GM21390 (cell line): Measurements from ENCODE around the gene SCNN1A.

Source experiments
- ATAC-seq: cut with Tn5 transposase; IDR thresholded peaks from one replicate; pipeline ENCODE4 v1.9.1; 2021; ENCODE audit not compliant: unreplicated experiment

The SCNN1A gene

DNA sequence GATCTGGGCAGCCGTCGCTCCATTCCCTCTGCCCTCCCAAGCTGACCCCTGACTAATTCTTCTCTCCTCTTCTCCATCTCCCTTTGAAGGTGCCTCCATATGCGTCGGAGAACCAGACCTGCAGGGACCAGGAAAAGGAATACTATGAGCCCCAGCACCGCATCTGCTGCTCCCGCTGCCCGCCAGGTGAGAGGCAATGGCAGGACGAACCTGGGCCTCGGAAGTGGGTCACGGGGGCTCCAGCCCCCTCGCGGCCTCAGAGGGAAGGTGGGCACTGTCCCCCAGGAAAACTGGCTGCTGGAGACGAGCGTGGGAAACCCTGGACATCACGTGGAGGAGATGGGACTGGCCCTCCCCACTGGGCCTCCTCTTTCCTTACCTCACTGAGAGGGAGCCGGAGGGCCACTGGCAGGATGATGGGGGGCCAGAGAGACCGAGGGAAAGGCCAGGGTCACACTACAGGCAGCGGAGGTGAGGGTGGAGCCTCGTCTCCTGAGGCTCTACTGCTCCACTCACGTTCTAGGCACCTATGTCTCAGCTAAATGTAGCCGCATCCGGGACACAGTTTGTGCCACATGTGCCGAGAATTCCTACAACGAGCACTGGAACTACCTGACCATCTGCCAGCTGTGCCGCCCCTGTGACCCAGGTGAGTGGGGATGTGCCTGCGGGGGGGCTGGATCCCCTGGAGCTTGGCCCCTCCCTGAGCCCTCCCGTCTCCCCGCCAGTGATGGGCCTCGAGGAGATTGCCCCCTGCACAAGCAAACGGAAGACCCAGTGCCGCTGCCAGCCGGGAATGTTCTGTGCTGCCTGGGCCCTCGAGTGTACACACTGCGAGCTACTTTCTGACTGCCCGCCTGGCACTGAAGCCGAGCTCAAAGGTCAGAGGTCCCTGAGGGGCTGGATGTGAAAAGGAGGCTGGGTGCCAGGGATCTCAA is 9.4 kb upstream of the SCNN1A start:
- no peak for ATAC-seq

DNA sequence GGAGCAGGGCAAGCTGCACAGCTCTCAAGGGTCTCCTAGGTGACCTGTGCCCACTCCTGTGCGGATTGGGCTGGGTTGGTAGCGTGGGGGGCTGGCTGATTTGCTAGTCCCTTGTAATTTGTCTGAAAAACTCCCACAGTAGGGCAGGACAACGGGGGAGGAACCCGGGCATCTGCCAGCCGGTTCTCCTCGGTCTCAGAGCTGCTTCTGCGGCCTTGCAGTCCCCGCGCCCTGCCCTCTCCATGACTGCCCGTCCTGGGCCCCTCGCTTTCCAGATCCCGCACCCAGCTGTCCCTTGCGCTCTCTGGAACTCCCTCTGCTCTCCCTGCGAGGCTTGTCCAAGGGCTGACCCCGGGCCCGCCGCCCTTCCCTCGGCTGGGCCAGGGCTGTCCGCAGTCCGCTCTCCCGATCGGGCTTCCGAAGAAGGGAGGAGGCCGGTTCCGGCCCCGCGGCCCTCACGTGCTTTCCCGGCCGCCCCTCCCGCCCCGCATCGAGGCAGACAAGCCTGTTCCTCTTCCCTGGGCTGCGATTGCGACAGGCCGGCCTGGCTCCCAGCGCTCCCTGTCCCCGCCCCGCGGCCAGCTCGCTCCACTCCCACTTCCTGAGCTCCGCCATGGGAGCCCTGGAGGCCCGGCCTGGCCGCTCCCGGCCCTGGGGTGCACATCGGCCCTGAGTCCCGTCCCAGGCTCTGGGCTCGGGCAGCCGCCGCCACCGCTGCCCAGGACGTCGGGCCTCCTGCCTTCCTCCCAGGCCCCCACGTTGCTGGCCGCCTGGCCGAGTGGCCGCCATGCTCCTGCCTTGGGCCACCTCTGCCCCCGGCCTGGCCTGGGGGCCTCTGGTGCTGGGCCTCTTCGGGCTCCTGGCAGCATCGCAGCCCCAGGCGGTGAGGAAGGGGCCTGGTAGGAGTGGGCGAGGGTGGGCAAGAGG is 8.5 kb upstream of the SCNN1A start, which contains the start of gene LTBR:
Gene LTBR (plus strand): TSS at position 591 of the 927 bp plus-strand sequence. CDS start 197 bp downstream, at position 788.
- no peak for ATAC-seq

DNA sequence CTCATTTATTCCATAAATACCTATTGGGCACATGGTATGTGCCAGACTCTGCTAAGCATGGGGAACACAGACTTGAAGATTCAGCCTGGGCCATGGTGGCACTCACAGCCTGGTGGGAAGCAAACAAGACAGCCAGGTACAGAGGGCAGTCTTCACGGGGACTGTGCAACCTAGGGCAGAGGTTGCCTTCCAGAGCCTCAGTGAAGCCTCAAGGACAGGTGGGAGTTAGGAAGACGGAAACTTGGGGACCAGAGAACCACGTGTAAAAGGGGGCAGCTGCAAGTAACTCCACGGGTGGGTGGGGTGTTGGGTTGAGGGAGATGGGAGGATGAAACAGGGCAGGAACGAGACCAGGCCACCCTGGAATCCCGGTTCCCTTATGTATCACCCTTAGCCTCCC is 7.6 kb upstream of the SCNN1A start:
- no peak for ATAC-seq

DNA sequence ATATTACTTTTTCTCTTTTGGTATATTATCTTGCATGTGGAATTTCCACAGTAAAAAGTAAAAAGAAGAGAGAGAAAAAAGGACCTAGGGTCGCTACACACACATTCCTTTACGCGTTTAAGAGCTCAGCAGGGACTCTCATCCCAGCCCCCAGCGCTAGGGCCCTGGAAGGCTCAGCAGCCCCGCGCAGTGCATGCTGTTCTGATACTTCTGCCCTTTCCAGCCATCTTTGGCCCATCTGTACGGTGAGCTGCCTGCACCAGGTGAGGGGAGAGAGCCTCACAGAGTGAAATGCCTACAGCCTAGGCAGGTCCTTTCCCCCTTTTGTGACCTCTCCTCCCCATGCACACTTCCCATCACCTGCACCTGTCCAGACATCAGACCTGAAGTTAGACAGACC is 7.0 kb upstream of the SCNN1A start:
- ATAC-seq: no peak

DNA sequence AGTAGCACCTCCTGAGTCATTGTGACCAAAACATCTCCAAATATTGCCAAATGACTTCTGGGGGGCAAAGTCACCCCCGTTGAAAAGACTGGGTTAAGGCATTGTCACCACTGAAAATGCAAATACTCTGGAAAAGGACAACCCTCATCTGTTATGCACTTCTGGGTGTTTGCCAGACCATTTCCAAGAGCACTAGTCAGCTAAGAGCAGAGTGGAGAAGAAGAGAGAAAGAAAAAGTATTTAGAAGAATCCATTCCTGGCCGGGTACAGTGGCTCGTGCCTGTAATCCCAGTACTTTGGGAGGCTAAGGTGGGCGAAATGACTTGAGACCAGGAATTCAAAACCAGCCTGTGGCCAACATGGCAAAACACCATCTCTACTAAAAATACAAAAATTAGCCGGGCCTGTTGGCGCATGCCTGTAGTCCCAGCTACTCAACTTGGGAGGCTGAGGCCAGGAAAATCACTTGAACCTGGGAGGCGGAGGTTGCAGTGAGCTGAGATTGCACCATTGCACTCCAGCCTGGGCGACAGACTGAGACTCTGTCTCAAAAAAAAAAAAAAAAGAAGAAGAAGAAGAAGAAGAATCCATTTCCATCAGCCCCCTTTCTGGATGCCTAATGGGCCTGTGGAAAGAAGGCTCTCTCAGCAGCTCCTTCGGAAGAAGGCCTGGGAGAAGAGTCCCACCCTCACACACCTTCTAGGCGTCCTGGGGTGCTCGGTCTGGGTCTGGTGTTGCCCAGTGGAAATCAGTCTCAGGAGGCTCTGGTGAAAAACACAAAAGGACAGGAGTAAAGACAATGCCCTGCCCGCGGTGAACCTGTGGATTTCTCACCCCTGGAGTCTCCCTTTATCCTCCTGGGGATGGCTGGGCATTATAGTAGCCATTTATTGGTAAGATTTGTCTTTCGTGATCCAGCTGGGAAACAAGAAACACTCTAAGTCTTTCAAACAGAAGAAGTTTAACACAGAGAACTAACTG is 5.1 kb upstream of the SCNN1A start:
- no peak for ATAC-seq

DNA sequence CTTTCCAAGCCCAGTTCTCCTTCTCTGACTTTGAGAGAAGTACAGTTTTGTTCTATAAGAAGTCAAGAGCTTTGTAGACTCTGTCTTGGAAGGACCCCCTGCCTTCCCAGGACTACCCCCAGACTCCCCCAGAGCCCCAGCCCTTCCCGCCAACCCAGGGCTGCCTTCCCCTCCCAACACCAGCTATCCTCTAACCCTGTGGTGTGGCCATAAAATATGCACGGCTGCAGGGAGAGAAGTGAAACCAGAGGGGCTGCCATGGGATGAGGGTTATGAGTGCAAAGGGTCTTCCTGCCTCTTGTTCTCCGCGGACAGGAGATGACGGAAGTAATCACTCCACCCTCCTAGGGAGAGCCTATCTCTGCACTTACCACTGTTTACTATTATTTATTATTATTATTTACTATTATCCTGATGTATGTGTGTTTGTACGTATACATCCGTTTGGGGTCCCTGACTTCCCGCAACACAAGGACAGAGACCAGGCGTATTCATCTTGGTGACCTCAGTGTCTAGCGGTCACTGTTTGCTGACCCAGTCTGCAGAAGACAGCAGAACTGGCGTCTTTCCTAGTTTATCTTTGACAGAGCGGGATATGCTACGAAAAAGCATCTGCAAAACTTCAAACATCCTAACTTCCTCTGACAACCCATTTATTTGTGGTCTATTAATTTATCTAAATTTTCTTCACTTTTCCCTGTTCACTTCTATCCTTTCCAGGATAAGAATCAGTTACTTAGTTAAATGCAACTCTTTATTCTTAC is 3.5 kb upstream of the SCNN1A start:
- no peak for ATAC-seq

DNA sequence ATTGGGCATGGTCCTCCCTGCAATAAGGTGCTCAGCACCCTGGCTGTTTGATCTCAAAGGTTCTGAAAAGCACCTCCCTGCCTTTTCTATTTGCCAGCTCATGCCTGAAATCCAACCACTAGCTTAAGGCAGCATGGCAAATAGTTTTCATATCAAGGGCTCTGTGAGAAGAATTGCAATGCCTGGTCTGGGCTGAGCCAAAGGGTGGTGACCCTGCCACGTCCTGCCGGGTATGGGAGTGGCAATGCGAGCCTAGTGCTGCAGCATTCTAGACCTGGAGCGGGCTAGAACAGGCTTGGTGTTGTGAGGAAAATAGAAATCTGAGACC is 2.3 kb upstream of the SCNN1A start:
- ATAC-seq: no peak

DNA sequence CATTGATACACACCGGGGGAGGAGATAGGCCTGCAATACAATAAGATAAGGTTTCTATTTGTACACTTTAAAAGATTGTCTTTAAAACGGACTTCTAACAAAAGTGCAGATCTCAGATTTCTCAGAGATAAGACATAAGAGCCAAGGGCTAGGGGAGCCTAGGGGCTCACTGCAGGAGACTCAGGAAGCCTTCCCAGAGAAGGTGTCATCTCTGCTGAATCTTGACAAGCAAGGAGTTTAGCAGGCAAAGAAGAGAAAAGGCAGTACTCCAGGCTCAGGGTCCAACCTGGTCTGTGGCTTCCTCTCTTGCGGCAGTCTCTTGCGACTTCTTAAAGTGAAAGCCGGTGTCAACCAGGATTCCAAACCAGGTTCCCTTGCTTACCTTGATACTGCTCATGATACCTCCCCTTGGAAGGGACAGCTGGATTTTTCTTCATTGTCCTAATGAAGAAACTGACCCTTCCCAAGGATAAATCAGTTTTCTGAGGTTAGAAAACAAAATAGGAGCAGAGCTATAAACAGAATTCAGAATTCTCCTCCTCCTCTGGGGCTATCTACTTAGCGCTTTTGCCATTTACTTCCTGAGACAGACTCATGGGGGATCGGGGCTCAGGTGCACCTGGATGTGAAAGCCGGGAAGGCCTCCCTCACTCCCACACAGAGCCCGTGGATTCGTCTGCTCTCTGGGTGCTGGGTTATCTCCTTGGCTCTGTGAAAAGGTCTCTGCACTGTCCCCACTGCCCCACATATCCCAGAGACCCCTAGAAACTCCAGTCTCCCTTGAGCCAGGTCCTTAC is 1.7 kb upstream of the SCNN1A start:
- no peak for ATAC-seq

DNA sequence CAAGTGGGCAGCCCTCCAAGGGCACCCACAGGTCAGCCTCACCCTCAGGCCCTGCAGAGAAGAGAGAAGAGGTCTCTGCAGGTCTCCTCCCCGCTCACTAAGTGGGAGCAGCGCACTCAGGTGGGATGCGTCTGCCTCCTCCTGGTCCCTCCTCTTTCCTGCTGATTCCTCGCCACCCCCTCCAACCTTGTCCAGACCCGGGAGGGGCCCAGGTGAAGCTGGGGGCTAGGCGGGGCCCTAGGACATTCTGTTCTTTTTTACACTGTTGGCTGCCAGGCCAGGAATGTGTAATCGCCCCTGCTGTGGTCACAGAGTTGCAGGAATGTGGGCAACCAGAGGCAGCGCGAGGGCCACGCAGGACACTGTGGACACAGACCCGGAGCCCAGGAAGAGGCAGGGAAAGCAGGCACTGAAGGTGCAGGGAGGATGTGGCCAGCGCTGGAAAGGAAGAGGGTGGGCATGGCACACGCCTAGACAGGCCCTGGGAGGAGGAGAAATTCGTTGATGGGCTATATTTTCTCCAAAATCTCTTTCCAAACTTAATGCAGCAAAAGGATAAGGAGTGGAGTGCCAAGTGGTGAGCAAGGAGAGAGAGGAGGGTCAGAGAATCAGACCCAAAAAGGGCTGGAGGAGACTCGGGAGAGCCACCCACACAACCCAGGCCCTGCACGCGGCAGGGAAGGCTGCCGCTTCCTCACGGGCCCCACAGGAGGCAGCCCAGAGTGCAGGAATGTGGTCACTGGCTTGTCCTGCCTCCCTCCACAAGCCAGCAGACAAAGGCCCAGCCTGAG is 911 bp upstream of the SCNN1A start:
- ATAC-seq: no peak

DNA sequence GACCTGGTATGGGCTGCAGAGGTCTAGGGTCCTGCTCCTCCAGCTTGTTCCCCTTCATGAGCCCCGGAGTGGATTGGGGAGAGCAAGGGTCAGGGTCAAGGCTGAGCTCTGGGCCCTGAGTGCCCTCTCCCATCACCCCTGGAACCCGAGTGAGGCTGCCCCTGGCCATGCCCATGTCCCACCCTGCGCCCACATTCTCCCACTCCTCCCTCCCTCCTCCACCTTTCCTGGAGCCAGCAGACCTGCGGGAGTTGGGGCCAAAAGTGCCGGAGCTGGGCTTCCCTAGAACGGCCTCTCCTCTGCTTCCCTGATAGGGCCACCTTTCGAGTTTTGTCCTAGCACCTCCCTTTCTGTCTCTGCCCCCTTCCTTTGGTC is 590 bp downstream of the SCNN1A start:
- ATAC-seq: no peak

DNA sequence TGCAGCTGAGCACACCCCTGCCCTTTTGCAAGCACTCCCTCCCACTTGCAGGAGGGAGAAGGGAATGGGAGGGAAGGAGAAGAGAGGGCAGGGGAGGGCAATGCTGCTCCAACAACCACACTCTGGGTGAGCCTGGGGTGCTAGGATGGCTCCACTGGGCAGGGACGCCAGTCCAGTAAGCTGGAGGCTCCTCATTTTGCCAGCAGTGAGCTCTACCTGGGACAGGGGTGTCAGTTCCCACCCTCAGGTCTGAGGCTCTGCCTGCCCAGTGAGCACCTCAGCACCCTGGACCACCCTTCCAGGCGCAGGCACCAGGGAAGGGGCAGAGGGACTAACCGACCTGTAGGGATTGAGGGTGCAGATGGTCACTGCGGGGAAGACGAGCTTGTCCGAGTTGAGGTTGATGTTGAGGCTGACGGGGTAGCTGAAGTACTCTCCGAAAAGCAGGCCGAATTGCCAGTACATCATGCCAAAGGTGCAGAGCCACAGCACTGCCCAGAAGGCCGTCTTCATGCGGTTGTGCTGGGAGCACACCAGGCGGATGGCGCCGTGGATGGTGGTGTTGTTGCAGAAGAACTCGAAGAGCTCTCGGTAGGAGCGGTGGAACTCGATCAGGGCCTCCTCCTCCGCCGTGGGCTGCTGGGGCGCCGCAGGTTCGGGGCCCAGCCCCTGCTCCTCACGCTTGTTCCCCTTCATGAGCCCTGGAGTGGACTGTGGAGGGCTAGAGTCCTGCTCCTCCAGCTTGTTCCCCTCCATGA is 1.2 kb downstream of the SCNN1A start:
- no peak for ATAC-seq

DNA sequence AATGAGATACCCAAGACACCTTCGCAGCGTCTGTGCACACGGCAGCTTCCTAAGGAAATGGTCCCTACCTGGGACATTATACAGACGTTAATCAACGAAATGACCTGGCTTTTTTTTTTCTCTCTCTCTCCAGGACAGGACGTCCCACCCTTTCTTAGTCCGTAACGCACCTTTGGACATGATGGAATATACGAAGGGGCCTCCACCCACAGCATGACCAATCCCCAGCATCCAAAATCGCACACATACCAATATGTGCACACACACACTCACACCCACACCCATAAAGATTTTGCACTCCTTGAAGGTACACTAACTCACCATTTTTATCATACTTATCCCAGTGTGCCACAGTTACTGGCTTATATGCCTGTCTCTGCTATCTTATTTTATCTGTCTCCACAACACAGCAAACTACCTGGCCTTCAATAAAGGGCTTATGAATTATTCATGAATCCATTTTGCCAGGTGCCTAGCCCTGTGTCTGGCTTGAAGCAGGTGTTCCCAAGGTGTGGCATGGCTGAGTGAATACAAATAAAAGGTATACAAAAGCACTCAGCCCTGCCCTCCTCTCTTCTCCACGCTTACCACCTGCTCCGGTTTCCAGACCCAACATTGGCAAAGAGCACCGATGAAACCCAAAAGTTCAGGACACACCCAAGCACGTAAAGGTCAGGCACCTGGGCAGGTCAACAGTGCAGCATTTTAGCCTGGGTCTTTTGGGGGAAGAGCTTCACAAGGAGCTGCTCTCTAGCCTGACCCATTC is 2.2 kb downstream of the SCNN1A start:
- ATAC-seq: no peak

DNA sequence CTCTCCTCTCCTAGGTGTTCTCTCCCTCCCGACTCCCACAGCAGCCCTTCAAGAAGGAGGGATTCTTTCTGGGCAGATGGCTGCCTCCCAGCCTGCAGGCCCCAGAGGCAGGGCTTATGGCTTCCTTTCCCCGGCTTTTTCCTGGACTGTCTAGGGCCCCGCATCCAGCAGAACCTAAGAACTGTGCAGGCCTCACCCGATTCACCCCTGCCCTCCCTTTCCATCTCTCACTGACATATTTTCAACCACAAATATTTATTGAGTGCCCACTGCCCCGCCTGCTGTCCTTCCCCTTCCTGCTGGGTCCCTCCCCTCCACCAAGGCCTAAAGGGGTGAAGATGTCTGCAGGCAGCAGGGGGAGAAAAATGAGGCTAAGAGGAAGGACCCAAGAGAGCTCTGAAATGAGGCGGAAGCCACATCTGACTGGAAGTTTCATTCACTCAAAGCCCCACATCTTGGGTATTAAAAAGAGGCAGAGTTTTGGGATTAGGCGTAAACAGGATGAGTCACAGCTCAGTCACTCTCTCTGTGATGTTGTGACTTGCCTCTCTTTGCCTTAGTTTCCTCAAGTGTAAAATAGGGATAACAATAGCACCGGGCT is 2.9 kb downstream of the SCNN1A start:
- no peak for ATAC-seq

DNA sequence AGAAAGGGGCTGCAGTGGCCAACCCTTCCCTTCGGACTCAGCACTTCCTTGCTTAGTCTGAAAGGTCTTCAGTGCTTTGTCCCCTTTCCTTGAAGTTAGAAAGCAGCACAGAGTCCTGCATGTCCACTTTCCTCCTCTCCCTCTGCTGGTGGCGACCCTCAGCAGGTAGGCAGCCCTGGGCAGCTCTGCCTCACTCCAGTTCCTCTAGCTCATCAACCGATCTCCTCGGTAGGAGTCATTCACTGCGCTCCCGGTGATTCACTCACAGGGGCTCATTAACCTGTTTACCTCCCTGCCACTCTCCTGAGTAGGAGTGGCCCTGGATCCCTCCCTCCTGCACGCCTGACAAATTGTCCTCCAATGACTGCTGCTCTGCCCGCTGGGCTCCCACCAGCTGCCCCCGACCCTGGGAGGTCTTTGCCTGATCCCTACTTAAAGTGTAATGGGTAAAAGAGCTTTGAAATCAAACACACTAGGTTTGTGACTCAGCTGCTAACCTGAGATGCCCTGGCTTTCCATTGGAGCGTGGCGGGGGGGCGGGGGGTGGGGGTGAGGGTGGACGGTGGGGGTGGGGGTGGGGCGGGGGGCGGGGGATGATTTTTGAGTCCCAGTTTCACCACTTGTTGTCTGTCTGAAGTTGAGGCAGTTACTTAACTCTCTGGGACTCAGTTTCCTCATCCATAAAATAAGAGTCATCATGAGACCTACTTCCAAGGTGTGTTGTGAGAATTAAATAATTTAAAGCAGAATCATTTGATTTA is 4.2 kb downstream of the SCNN1A start:
- ATAC-seq: no peak

DNA sequence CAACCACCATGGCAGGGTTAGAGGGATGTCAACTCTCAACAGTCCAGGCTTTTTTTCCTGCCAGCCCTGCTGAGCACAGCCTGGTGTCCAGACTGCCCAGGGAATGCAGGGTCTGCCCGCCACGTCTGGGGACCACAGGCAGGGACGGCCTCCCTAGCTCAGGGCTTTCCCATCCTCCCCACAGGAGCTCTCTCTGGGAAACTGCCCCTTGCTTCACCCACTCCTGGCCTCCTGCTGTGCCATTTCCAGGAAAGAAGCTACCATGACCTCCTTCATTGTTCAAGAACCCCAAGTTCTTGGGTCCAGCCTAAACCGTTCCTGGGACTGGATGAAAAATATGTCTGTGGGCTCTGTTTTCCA is 4.8 kb downstream of the SCNN1A start:
- ATAC-seq: no peak
